VCaP (cell line): ENCODE measurements around the gene SLC19A2.

Experiments used
- H3K27ac ChIP-seq: fragments of 450-650 bp; 2 replicates; pipeline ENCODE4 v1.5.1; 2017
- TF ChIP-seq, protein P1 (sequence below): fragments of 450-650 bp; conservative IDR thresholded peaks from 2 replicates; pipeline ENCODE4 v1.5.1; 2017; ENCODE audit warnings: mild to moderate bottlenecking, moderate library complexity

SLC19A2 gene

DNA sequence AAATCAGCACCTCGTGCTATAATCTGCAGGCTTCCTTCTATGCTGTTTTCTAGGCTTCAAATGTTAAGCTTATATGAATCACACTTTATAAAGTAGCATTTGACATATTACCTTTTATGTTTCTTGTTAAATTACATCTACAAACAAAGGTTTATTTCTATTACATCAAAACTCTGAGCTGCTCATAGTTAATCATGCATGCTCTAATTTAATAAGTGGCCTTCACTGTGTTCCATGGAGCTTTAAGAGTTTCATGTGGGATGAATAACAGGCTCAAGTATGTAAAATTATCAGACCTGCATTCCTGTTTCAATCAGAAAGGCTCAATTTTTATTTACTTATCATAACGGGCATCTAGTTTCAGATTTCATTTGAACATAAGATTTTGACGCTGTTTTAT lies 13.0 kb downstream of the SLC19A2 start:
- TF ChIP-seq, protein P1, sequence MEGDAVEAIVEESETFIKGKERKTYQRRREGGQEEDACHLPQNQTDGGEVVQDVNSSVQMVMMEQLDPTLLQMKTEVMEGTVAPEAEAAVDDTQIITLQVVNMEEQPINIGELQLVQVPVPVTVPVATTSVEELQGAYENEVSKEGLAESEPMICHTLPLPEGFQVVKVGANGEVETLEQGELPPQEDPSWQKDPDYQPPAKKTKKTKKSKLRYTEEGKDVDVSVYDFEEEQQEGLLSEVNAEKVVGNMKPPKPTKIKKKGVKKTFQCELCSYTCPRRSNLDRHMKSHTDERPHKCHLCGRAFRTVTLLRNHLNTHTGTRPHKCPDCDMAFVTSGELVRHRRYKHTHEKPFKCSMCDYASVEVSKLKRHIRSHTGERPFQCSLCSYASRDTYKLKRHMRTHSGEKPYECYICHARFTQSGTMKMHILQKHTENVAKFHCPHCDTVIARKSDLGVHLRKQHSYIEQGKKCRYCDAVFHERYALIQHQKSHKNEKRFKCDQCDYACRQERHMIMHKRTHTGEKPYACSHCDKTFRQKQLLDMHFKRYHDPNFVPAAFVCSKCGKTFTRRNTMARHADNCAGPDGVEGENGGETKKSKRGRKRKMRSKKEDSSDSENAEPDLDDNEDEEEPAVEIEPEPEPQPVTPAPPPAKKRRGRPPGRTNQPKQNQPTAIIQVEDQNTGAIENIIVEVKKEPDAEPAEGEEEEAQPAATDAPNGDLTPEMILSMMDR: no peak

DNA sequence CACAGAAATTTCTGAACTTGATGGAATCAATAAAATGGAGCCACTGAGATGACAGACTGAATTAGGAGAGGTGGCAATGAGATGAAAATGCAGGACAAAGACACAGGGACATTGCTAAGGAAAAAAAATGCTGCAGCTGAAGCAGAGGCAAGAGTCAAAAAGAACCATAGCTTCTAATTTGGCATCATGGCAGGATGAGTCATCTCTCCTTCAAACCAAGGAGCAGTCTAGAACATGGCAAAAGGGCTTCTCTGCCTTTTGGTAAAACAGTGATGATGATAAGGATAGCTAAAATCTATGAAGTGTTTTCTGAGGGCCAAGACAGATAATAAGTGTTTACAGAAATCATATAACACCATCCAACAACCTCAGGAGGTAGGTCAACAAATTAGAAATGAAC lies 16.8 kb downstream of the SLC19A2 start:
- peak overlapping the region; percentile 58 for H3K27ac ChIP-seq
- TF ChIP-seq, protein P1: no peak

More for the DNA sequence above, 13.0 kb downstream of the SLC19A2 start:
- H3K27ac ChIP-seq: no peak overlapping the region

DNA sequence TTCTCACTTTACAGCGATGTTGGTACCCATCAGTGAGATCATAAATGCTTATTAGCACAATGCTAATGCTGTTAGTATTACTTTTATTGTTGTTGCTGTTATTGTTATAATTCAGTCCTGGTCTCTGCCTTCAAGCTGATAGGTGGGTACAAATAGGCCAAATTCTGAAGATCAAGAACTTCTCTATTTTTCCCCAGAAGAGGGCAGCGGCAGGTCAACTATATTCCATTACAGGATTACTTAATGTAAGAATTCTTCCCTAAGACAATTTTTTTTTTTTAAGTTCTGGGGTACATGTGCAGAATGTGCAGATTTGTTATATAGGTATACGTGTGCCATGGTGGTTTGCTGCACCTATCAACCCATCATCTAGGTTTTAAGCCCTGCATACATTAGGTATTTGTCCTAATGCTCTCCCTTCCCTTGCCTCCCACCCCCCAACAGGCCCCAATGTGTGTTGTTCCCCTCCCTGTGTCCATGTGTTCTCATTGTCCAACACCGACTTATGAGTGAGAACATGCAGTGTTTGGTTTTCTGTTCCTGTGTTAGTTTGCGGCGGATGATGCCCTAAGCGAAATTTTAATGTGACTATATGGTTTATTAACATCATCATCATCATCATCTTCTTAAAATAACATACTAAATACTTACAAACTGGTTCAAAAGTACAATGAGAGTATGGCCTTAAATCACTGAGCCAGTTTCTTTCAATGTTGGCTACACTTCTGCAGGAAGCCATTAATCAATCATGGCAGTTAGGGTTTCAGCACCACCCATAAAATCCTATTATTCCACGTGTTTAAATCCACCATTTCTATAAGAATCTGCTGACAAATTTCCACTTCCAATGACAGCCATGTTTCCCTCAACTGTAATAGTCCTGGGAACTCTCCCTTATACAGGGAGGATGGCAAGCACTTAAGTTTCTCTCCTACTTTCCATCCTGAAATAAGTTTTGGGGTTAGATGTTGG lies 19.2 kb downstream of the SLC19A2 start:
- TF ChIP-seq, protein P1: peak; percentile 69
- peak overlapping the region; percentile 58; the same call in 1 of the 2 replicates for H3K27ac ChIP-seq

DNA sequence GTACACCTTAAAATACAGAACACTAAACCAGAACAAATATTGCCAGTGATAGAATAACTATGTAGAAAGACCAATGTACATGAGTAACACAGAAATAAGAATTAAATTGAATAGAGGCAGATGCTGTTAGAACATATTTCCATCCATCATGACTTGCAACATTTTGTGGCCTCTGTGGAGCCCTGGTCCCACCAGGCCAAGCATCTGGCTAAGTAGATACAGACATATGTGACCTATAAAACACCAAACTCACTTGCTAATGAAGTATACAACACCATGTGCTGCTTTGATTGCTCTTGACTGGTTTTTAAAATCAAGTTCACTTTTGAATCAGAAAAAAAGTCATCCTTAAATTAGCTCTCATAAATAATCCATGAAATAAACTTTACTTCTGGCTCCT lies 20.5 kb downstream of the SLC19A2 start:
- TF ChIP-seq, protein P1: no peak
- H3K27ac ChIP-seq: no peak overlapping the region

DNA sequence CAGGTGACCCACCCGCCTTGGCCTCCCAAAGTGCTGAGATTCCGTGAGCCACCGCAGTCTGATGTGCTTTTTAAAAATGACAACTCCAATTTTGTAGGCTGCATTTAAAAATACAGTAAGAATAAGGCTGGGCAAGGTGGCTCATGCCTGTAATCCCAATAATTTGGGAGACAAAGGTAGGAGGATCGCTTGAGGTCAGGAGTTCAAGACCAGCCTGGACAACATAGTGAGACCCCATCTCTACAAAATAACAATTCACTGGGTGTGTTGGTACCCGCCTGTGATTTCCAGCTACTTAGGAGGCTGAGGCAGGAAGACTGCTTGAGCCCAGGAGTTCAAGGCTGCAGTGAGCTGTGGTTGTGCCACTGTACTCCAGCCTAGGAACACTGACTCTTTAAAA lies 23.4 kb downstream of the SLC19A2 start:
- TF ChIP-seq, protein P1: no peak
- no peak overlapping the region for H3K27ac ChIP-seq

DNA sequence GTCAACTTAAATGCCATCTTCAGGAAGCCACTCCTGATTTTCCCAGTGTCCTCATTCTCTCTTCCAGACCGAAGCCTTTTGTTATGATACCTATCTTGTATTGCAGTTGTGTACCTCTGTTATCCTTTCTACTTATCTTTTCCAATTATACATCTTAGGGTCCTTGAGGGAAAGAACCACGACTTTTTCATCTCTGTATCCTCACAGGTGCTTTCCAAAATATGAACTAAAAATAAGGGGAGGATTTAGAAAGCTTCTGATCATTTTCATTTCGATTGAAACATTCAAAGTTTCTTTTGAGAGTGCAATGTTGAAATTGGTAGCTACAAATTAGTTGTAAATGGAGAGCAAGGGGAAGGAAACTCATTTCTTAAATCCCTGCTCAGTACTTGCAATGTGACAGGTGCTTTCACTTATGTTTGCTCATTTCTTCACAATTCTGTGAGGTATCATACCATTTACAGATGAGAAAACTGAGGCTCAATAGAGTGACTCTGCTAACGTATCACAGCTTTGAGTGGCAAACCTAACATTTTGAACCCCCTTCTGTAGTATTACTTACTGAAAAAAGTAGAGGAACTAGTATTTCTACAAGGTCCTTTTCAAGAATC lies 24.2 kb downstream of the SLC19A2 start:
- H3K27ac ChIP-seq: no peak overlapping the region
- TF ChIP-seq, protein P1: no peak

DNA sequence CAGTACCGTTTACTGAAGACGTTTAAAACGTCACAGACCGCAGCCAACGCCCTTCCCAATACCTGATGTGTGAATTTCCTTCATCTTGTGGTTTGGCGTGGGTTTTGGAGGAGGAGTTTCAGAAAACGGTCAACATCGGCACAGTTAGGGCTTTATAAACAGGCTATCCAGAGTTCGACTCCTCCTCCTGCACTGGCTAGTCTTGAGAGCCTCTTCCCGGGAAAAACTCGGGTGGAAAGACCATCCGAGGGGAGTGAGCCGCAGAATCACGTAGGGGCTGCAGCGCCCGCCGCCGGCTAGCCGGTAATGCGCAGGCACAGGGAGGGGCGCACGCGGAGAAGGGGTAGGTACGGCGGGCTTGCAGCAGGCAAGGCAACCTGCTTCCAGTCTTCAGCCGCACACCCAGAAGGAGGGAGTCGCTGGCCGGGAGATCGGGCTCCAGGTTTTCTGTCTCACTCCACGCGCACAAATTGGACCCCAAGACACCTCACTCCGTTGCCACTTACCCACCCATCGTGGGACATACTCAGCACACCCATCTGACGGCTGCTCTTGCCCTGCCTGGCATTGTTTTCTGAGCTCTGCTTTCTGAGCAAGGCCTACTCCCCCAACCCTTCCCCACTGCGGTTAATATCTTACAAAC lies 25.4 kb downstream of the SLC19A2 start:
- TF ChIP-seq, protein P1: no peak
- no peak overlapping the region for H3K27ac ChIP-seq
